NT2/D1 (cell line): ENCODE results near the gene GPRC5A.

Source experiments
- YY1 ChIP-seq: IDR thresholded peaks from 2 replicates; pipeline ENCODE4 v1.6.1; 2011; ENCODE audit not compliant: insufficient read length, insufficient read depth
- ZNF274 ChIP-seq: IDR thresholded peaks from 2 replicates; pipeline ENCODE4 v1.6.1; 2011; ENCODE audit warnings: mild to moderate bottlenecking, low read depth, low read length

GRCh38 chr12:12925388-12925787, 34.0 kb downstream of the GPRC5A start:
- TF ChIP-seq YY1 (no peak), ZNF274 (no peak)
